H9 (cell line): ENCODE results near the gene OR10Z1. TPM values are rescaled to one million over a fixed set of nuclear protein-coding genes. Genes with fewer than 3 reads are reported as not detected.

ENCODE experiments used
- DNase-seq: peaks from one replicate; pipeline ENCODE4 v3.0.0-alpha.2; 2017
- H2AFZ ChIP-seq: one replicate; pipeline ENCODE4 v1.6.1; 2013; ENCODE audit warnings: mild to moderate bottlenecking, low read length, control low read depth, moderate library complexity
- H2AK5ac ChIP-seq: 2 replicates; pipeline ENCODE4 v1.6.1; 2013; ENCODE audit warnings: low read length, control low read depth, mixed read lengths; ENCODE audit not compliant: insufficient read length
- H2BK120ac ChIP-seq: one replicate; pipeline ENCODE4 v1.6.1; 2013; ENCODE audit warnings: low read depth, mild to moderate bottlenecking, low read length, control low read depth, inconsistent platforms; ENCODE audit not compliant: poor library complexity, severe bottlenecking
- H2BK12ac ChIP-seq: 2 replicates; pipeline ENCODE4 v1.6.1; 2013; ENCODE audit warnings: low read length, control low read depth, mixed read lengths, low read depth; ENCODE audit not compliant: insufficient read length
- H2BK15ac ChIP-seq: 2 replicates; pipeline ENCODE4 v1.6.1; 2013; ENCODE audit warnings: low read depth, low read length, control low read depth
- H2BK20ac ChIP-seq: one replicate; pipeline ENCODE4 v1.6.1; 2013; ENCODE audit warnings: low read depth, mild to moderate bottlenecking, low read length, control low read depth, inconsistent platforms; ENCODE audit not compliant: poor library complexity, severe bottlenecking
- H2BK5ac ChIP-seq: 2 replicates; pipeline ENCODE4 v1.6.1; 2013; ENCODE audit warnings: low read length, control low read depth, mixed read lengths; ENCODE audit not compliant: insufficient read length
- H3K14ac ChIP-seq: 2 replicates; pipeline ENCODE4 v1.6.1; 2013; ENCODE audit warnings: low read length, control low read depth; ENCODE audit not compliant: insufficient read depth
- H3K18ac ChIP-seq: 2 replicates; pipeline ENCODE4 v1.6.1; 2013; ENCODE audit warnings: low read depth, mild to moderate bottlenecking, mixed read lengths, low read length, control low read depth; ENCODE audit not compliant: insufficient read length
- H3K23ac ChIP-seq: 2 replicates; pipeline ENCODE4 v1.6.1; 2013; ENCODE audit warnings: low read length, control low read depth, mixed read lengths, low read depth; ENCODE audit not compliant: insufficient read length
- H3K23me2 ChIP-seq: 2 replicates; pipeline ENCODE4 v1.6.1; 2013; ENCODE audit warnings: low read depth, mild to moderate bottlenecking, mixed read lengths, low read length, control low read depth; ENCODE audit not compliant: insufficient read length, poor library complexity, severe bottlenecking
- H3K27ac ChIP-seq: 2 replicates; pipeline ENCODE4 v1.5.1; 2013; ENCODE audit warnings: low read length, control low read depth, mixed read lengths, low read depth; ENCODE audit not compliant: insufficient read length
- H3K27me3 ChIP-seq: 2 replicates; pipeline ENCODE4 v1.6.1; 2013; ENCODE audit warnings: low read length, control low read depth, inconsistent platforms; ENCODE audit not compliant: insufficient read depth
- H3K4ac ChIP-seq: 2 replicates; pipeline ENCODE4 v1.6.1; 2013; ENCODE audit warnings: low read depth, mild to moderate bottlenecking, control low read depth, inconsistent platforms, low read length, moderate library complexity
- H3K4me1 ChIP-seq: 2 replicates; pipeline ENCODE4 v1.6.1; 2013; ENCODE audit warnings: low read length, control low read depth, inconsistent platforms; ENCODE audit not compliant: insufficient read depth
- H3K4me2 ChIP-seq: 2 replicates; pipeline ENCODE4 v1.6.1; 2013; ENCODE audit warnings: low read length, control low read depth, mixed read lengths; ENCODE audit not compliant: insufficient read length, insufficient read depth
- H3K56ac ChIP-seq: 2 replicates; pipeline ENCODE4 v1.6.1; 2013; ENCODE audit warnings: low read depth, mild to moderate bottlenecking, mixed read lengths, low read length, control low read depth; ENCODE audit not compliant: insufficient read length
- H3K79me1 ChIP-seq: 2 replicates; pipeline ENCODE4 v1.6.1; 2013; ENCODE audit warnings: low read depth, mild to moderate bottlenecking, moderate library complexity, low read length, control low read depth, inconsistent platforms; ENCODE audit not compliant: insufficient read depth, poor library complexity, severe bottlenecking
- H3K79me2 ChIP-seq: 2 replicates; pipeline ENCODE4 v1.6.1; 2013; ENCODE audit warnings: low read length, control low read depth, inconsistent platforms; ENCODE audit not compliant: insufficient read depth
- H3K9ac ChIP-seq: 2 replicates; pipeline ENCODE4 v1.6.1; 2013; ENCODE audit warnings: low read length, control low read depth, mixed read lengths; ENCODE audit not compliant: insufficient read length; ENCODE audit errors: extremely low read depth
- H3K9me3 ChIP-seq: one replicate; pipeline ENCODE4 v1.6.1; 2013; ENCODE audit warnings: low read depth, low read length, inconsistent platforms; ENCODE audit not compliant: control insufficient read depth
- H3T11ph ChIP-seq: one replicate; pipeline ENCODE4 v1.6.1; 2013; ENCODE audit warnings: mild to moderate bottlenecking, low read length, control low read depth, inconsistent platforms
- H4K20me1 ChIP-seq: one replicate; pipeline ENCODE4 v1.6.1; 2013; ENCODE audit not compliant: control insufficient read depth, insufficient read length, insufficient read depth
- H4K5ac ChIP-seq: 2 replicates; pipeline ENCODE4 v1.6.1; 2013; ENCODE audit warnings: low read depth, mild to moderate bottlenecking, mixed read lengths, low read length, control low read depth; ENCODE audit not compliant: insufficient read length
- H4K8ac ChIP-seq: replicated peaks from 2 replicates; pipeline ENCODE4 v1.6.1; 2013; ENCODE audit warnings: low read length, control low read depth, mixed read lengths, low read depth; ENCODE audit not compliant: insufficient read length
- H4K91ac ChIP-seq: 2 replicates; pipeline ENCODE4 v1.6.1; 2013; ENCODE audit warnings: low read depth, mild to moderate bottlenecking, moderate library complexity, mixed read lengths, low read length, control low read depth; ENCODE audit not compliant: insufficient read length
- H3K27ac Mint-ChIP-seq, 3 experiments: 2 replicates in 2 of 3; 3 replicates in 1 of 3; pipeline ENCODE4 v1.8.0; 2020 to 2021; ENCODE audit warnings: mixed read lengths in 3 of 3, mild to moderate bottlenecking in 1 of 3, moderate library complexity in 1 of 3
- H3K27me3 Mint-ChIP-seq: 2 replicates; pipeline ENCODE4 v1.8.0; 2021; ENCODE audit warnings: low read depth, mild to moderate bottlenecking, moderate library complexity, mixed read lengths
- H3K36me3 Mint-ChIP-seq, 3 experiments: 2 replicates in 2 of 3; 3 replicates in 1 of 3; pipeline ENCODE4 v1.8.0; 2020 to 2021; ENCODE audit warnings: low read depth in 3 of 3, mixed read lengths in 3 of 3; ENCODE audit not compliant: insufficient read depth in 1 of 3
- H3K4me1 Mint-ChIP-seq, 2 experiments: 2 replicates each; pipeline ENCODE4 v1.8.0; 2020; ENCODE audit warnings: mixed read lengths in 2 of 2
- H3K4me3 Mint-ChIP-seq, 2 experiments: 2 replicates in 1 of 2; 3 replicates in 1 of 2; pipeline ENCODE4 v1.8.0; 2020 to 2021; ENCODE audit warnings: mild to moderate bottlenecking in 2 of 2, mixed read lengths in 2 of 2, moderate library complexity in 1 of 2
- H3K9me3 Mint-ChIP-seq, 2 experiments: 2 replicates in 1 of 2; 3 replicates in 1 of 2; pipeline ENCODE4 v1.8.0; 2020; ENCODE audit warnings: mild to moderate bottlenecking in 2 of 2, mixed read lengths in 2 of 2, moderate library complexity in 1 of 2
- WGBS: extraction: QIAGEN DNeasy Blood & Tissue Kit; methylation state at CpG from one replicate; pipeline ENCODE4 v1.1.7; 2013; ENCODE audit warnings: missing lambda C conversion rate, low lambda C conversion rate, mixed read lengths; ENCODE audit not compliant: insufficient read length; ENCODE audit errors: extremely low coverage; 5-methylcytosine and 5-hydroxymethylcytosine counted together
- total RNA-seq: library from RNA; stranded (reverse); gene quantifications from 2 replicates; pipeline ENCODE4 v1.2.1, GENCODE V29; 2021
- TF ChIP-seq, protein P1 (sequence below): fragments of 200-600 bp; sonication (generic); conservative IDR thresholded peaks from 3 replicates; pipeline ENCODE4 v1.8.0; 2021; ENCODE audit warnings: antibody characterized with exemption, mild to moderate bottlenecking

OR10Z1 gene
- total RNA-seq, 1 experiment from 2014 or later: not detected

- TF ChIP-seq, protein P1, sequence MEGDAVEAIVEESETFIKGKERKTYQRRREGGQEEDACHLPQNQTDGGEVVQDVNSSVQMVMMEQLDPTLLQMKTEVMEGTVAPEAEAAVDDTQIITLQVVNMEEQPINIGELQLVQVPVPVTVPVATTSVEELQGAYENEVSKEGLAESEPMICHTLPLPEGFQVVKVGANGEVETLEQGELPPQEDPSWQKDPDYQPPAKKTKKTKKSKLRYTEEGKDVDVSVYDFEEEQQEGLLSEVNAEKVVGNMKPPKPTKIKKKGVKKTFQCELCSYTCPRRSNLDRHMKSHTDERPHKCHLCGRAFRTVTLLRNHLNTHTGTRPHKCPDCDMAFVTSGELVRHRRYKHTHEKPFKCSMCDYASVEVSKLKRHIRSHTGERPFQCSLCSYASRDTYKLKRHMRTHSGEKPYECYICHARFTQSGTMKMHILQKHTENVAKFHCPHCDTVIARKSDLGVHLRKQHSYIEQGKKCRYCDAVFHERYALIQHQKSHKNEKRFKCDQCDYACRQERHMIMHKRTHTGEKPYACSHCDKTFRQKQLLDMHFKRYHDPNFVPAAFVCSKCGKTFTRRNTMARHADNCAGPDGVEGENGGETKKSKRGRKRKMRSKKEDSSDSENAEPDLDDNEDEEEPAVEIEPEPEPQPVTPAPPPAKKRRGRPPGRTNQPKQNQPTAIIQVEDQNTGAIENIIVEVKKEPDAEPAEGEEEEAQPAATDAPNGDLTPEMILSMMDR: no peak
- Mint-ChIP-seq H3K4me3 (no peak overlapping the region), H3K4me1 (no peaks in the 10 kb centered on the region), H3K27ac (no peak overlapping the region), H3K9me3 (no peaks in the 10 kb centered on the region), H3K27me3 (no peaks in the 10 kb centered on the region), H3K36me3 (no peaks in the 10 kb centered on the region)
- WGBS: no CpG with 5 or more reads among the region's 2 CpGs
- H4K91ac ChIP-seq: no peak overlapping the region
- H3K56ac ChIP-seq: no peak overlapping the region
- no peak overlapping the region for H4K8ac ChIP-seq
- H2AFZ ChIP-seq: no peak overlapping the region
- H3K4me1 ChIP-seq: no peaks in the 10 kb centered on the region
- H4K20me1 ChIP-seq: no peaks in the 10 kb centered on the region
- no peak overlapping the region for H2BK120ac ChIP-seq
- no peak overlapping the region for H3K23ac ChIP-seq
- no peak overlapping the region for H2BK15ac ChIP-seq
- DNase-seq: no peak
- no peaks in the 10 kb centered on the region for H3K23me2 ChIP-seq
- H3K79me1 ChIP-seq: no peaks in the 10 kb centered on the region
- H3K18ac ChIP-seq: no peak overlapping the region
- H3K14ac ChIP-seq: no peak overlapping the region
- H3K4ac ChIP-seq: no peak overlapping the region
- H3K4me2 ChIP-seq: no peak overlapping the region
- no peak overlapping the region for H2BK5ac ChIP-seq
- H3K27me3 ChIP-seq: no peaks in the 10 kb centered on the region
- H2BK20ac ChIP-seq: no peak overlapping the region
- H3T11ph ChIP-seq: no peak overlapping the region
- H2BK12ac ChIP-seq: no peak overlapping the region
- no peaks in the 10 kb centered on the region for H3K9me3 ChIP-seq
- H4K5ac ChIP-seq: no peak overlapping the region
- no peak overlapping the region for H3K9ac ChIP-seq
- no peak overlapping the region for H3K27ac ChIP-seq
- H3K79me2 ChIP-seq: no peaks in the 10 kb centered on the region
- H2AK5ac ChIP-seq: no peak overlapping the region
These were observed 39.4 kb downstream of the OR10Z1 start for GRCh38 chr1:158644449-158644848.
